NT2/D1 (cell line): ENCODE results near the gene HNRNPUL1.

Experiments
- SUZ12 ChIP-seq: IDR thresholded peaks from 2 replicates; pipeline ENCODE4 v1.6.1; 2011; ENCODE audit not compliant: insufficient read length, insufficient read depth; ENCODE audit errors: extremely low read depth
- YY1 ChIP-seq: IDR thresholded peaks from 2 replicates; pipeline ENCODE4 v1.6.1; 2011; ENCODE audit not compliant: insufficient read length, insufficient read depth
- ZNF274 ChIP-seq: IDR thresholded peaks from 2 replicates; pipeline ENCODE4 v1.6.1; 2011; ENCODE audit warnings: mild to moderate bottlenecking, low read depth, low read length

- TF ChIP-seq YY1 (no peak), ZNF274 (no peak), SUZ12 (no peak)
Measured at GRCh38 chr19:41239961-41240574, 24.1 kb upstream of the HNRNPUL1 start.
